Gastrocnemius medialis (tissue), 4 donors: ENCODE results near the gene ADAMTS18.

Experiments used
- CTCF ChIP-seq, 5 experiments: fragments of 450-650 bp in 3 of 5; fragments of 200-600 bp in 2 of 5; sonication (generic) in 2 of 5; IDR thresholded peaks in 4 of 5; conservative IDR thresholded peaks in 1 of 5; 1 replicate in 4 of 5; 2 replicates in 1 of 5; pipeline ENCODE4 v1.5.1; 2016 to 2019; ENCODE audit warnings: antibody characterized with exemption in 5 of 5, mild to moderate bottlenecking in 3 of 5, moderate library complexity in 3 of 5
- POLR2A ChIP-seq, 2 donors: fragments of 450-650 bp; IDR thresholded peaks; one replicate each; pipeline ENCODE4 v1.6.1; 2017; ENCODE audit warnings: antibody characterized with exemption in 2 of 2, mild to moderate bottlenecking in 2 of 2, moderate library complexity in 2 of 2

- TF ChIP-seq CTCF (IDR thresholded peaks at IDR 0.05 in 4 of 5, conservative IDR thresholded peaks at IDR 0.05 in 1 of 5) (no peak), POLR2A (IDR thresholded peaks at IDR 0.05) (no peak)
These were observed 99.1 kb downstream of the ADAMTS18 start for GRCh38 chr16:77335652-77336234.
